H9 (cell line): ENCODE results near the gene COL18A1. TPM values are rescaled to one million over a fixed set of nuclear protein-coding genes. Genes with fewer than 3 reads are reported as not detected.

Source experiments
- DNase-seq: peaks from one replicate; pipeline ENCODE4 v3.0.0-alpha.2; 2017
- H2AFZ ChIP-seq: one replicate; pipeline ENCODE4 v1.6.1; 2013; ENCODE audit warnings: mild to moderate bottlenecking, low read length, control low read depth, moderate library complexity
- H2AK5ac ChIP-seq: 2 replicates; pipeline ENCODE4 v1.6.1; 2013; ENCODE audit warnings: low read length, control low read depth, mixed read lengths; ENCODE audit not compliant: insufficient read length
- H2BK120ac ChIP-seq: one replicate; pipeline ENCODE4 v1.6.1; 2013; ENCODE audit warnings: low read depth, mild to moderate bottlenecking, low read length, control low read depth, inconsistent platforms; ENCODE audit not compliant: poor library complexity, severe bottlenecking
- H2BK12ac ChIP-seq: 2 replicates; pipeline ENCODE4 v1.6.1; 2013; ENCODE audit warnings: low read length, control low read depth, mixed read lengths, low read depth; ENCODE audit not compliant: insufficient read length
- H2BK15ac ChIP-seq: 2 replicates; pipeline ENCODE4 v1.6.1; 2013; ENCODE audit warnings: low read depth, low read length, control low read depth
- H2BK20ac ChIP-seq: one replicate; pipeline ENCODE4 v1.6.1; 2013; ENCODE audit warnings: low read depth, mild to moderate bottlenecking, low read length, control low read depth, inconsistent platforms; ENCODE audit not compliant: poor library complexity, severe bottlenecking
- H2BK5ac ChIP-seq: 2 replicates; pipeline ENCODE4 v1.6.1; 2013; ENCODE audit warnings: low read length, control low read depth, mixed read lengths; ENCODE audit not compliant: insufficient read length
- H3K14ac ChIP-seq: 2 replicates; pipeline ENCODE4 v1.6.1; 2013; ENCODE audit warnings: low read length, control low read depth; ENCODE audit not compliant: insufficient read depth
- H3K18ac ChIP-seq: 2 replicates; pipeline ENCODE4 v1.6.1; 2013; ENCODE audit warnings: low read depth, mild to moderate bottlenecking, mixed read lengths, low read length, control low read depth; ENCODE audit not compliant: insufficient read length
- H3K23ac ChIP-seq: 2 replicates; pipeline ENCODE4 v1.6.1; 2013; ENCODE audit warnings: low read length, control low read depth, mixed read lengths, low read depth; ENCODE audit not compliant: insufficient read length
- H3K23me2 ChIP-seq: 2 replicates; pipeline ENCODE4 v1.6.1; 2013; ENCODE audit warnings: low read depth, mild to moderate bottlenecking, mixed read lengths, low read length, control low read depth; ENCODE audit not compliant: insufficient read length, poor library complexity, severe bottlenecking
- H3K27ac ChIP-seq: 2 replicates; pipeline ENCODE4 v1.5.1; 2013; ENCODE audit warnings: low read length, control low read depth, mixed read lengths, low read depth; ENCODE audit not compliant: insufficient read length
- H3K27me3 ChIP-seq: 2 replicates; pipeline ENCODE4 v1.6.1; 2013; ENCODE audit warnings: low read length, control low read depth, inconsistent platforms; ENCODE audit not compliant: insufficient read depth
- H3K4ac ChIP-seq: 2 replicates; pipeline ENCODE4 v1.6.1; 2013; ENCODE audit warnings: low read depth, mild to moderate bottlenecking, control low read depth, inconsistent platforms, low read length, moderate library complexity
- H3K4me1 ChIP-seq: 2 replicates; pipeline ENCODE4 v1.6.1; 2013; ENCODE audit warnings: low read length, control low read depth, inconsistent platforms; ENCODE audit not compliant: insufficient read depth
- H3K4me2 ChIP-seq: 2 replicates; pipeline ENCODE4 v1.6.1; 2013; ENCODE audit warnings: low read length, control low read depth, mixed read lengths; ENCODE audit not compliant: insufficient read length, insufficient read depth
- H3K56ac ChIP-seq: 2 replicates; pipeline ENCODE4 v1.6.1; 2013; ENCODE audit warnings: low read depth, mild to moderate bottlenecking, mixed read lengths, low read length, control low read depth; ENCODE audit not compliant: insufficient read length
- H3K79me1 ChIP-seq: 2 replicates; pipeline ENCODE4 v1.6.1; 2013; ENCODE audit warnings: low read depth, mild to moderate bottlenecking, moderate library complexity, low read length, control low read depth, inconsistent platforms; ENCODE audit not compliant: insufficient read depth, poor library complexity, severe bottlenecking
- H3K79me2 ChIP-seq: 2 replicates; pipeline ENCODE4 v1.6.1; 2013; ENCODE audit warnings: low read length, control low read depth, inconsistent platforms; ENCODE audit not compliant: insufficient read depth
- H3K9ac ChIP-seq: 2 replicates; pipeline ENCODE4 v1.6.1; 2013; ENCODE audit warnings: low read length, control low read depth, mixed read lengths; ENCODE audit not compliant: insufficient read length; ENCODE audit errors: extremely low read depth
- H3K9me3 ChIP-seq: one replicate; pipeline ENCODE4 v1.6.1; 2013; ENCODE audit warnings: low read depth, low read length, inconsistent platforms; ENCODE audit not compliant: control insufficient read depth
- H3T11ph ChIP-seq: one replicate; pipeline ENCODE4 v1.6.1; 2013; ENCODE audit warnings: mild to moderate bottlenecking, low read length, control low read depth, inconsistent platforms
- H4K20me1 ChIP-seq: one replicate; pipeline ENCODE4 v1.6.1; 2013; ENCODE audit not compliant: control insufficient read depth, insufficient read length, insufficient read depth
- H4K5ac ChIP-seq: 2 replicates; pipeline ENCODE4 v1.6.1; 2013; ENCODE audit warnings: low read depth, mild to moderate bottlenecking, mixed read lengths, low read length, control low read depth; ENCODE audit not compliant: insufficient read length
- H4K8ac ChIP-seq: replicated peaks from 2 replicates; pipeline ENCODE4 v1.6.1; 2013; ENCODE audit warnings: low read length, control low read depth, mixed read lengths, low read depth; ENCODE audit not compliant: insufficient read length
- H4K91ac ChIP-seq: 2 replicates; pipeline ENCODE4 v1.6.1; 2013; ENCODE audit warnings: low read depth, mild to moderate bottlenecking, moderate library complexity, mixed read lengths, low read length, control low read depth; ENCODE audit not compliant: insufficient read length
- H3K27ac Mint-ChIP-seq, 3 experiments: 2 replicates in 2 of 3; 3 replicates in 1 of 3; pipeline ENCODE4 v1.8.0; 2020 to 2021; ENCODE audit warnings: mixed read lengths in 3 of 3, mild to moderate bottlenecking in 1 of 3, moderate library complexity in 1 of 3
- H3K27me3 Mint-ChIP-seq: 2 replicates; pipeline ENCODE4 v1.8.0; 2021; ENCODE audit warnings: low read depth, mild to moderate bottlenecking, moderate library complexity, mixed read lengths
- H3K36me3 Mint-ChIP-seq, 3 experiments: 2 replicates in 2 of 3; 3 replicates in 1 of 3; pipeline ENCODE4 v1.8.0; 2020 to 2021; ENCODE audit warnings: low read depth in 3 of 3, mixed read lengths in 3 of 3; ENCODE audit not compliant: insufficient read depth in 1 of 3
- H3K4me1 Mint-ChIP-seq, 2 experiments: 2 replicates each; pipeline ENCODE4 v1.8.0; 2020; ENCODE audit warnings: mixed read lengths in 2 of 2
- H3K4me3 Mint-ChIP-seq, 2 experiments: 2 replicates in 1 of 2; 3 replicates in 1 of 2; pipeline ENCODE4 v1.8.0; 2020 to 2021; ENCODE audit warnings: mild to moderate bottlenecking in 2 of 2, mixed read lengths in 2 of 2, moderate library complexity in 1 of 2
- H3K9me3 Mint-ChIP-seq, 2 experiments: 2 replicates in 1 of 2; 3 replicates in 1 of 2; pipeline ENCODE4 v1.8.0; 2020; ENCODE audit warnings: mild to moderate bottlenecking in 2 of 2, mixed read lengths in 2 of 2, moderate library complexity in 1 of 2
- WGBS: extraction: QIAGEN DNeasy Blood & Tissue Kit; methylation state at CpG from one replicate; pipeline ENCODE4 v1.1.7; 2013; ENCODE audit warnings: missing lambda C conversion rate, low lambda C conversion rate, mixed read lengths; ENCODE audit not compliant: insufficient read length; ENCODE audit errors: extremely low coverage; 5-methylcytosine and 5-hydroxymethylcytosine counted together
- total RNA-seq: library from RNA; stranded (reverse); gene quantifications from 2 replicates; pipeline ENCODE4 v1.2.1, GENCODE V29; 2021
- TF ChIP-seq, protein P1 (sequence below): fragments of 200-600 bp; sonication (generic); conservative IDR thresholded peaks from 3 replicates; pipeline ENCODE4 v1.8.0; 2021; ENCODE audit warnings: antibody characterized with exemption, mild to moderate bottlenecking

COL18A1 gene
- total RNA-seq, 1 experiment from 2014 or later, result 232 TPM

DNA sequence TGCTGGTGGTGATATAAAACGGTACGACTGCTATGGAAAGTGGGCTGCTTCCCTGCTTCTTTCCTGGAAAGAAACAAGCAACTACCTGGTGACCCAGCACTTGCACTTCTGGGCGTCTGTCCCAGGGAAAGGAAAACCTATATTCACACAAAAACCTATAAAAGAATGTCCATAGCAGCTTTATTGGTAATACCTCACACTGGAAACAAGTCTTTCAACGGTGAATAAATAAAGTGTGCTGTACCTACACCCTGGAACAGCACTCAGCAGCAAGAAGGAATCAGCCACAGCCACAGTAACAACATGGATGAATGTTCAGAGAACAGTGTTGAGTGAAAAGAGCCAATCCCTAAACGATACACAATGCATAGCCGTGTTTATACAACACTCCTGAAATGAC is 117.4 kb downstream of the COL18A1 start:
- Histone ChIP-seq H3K56ac (no peak overlapping the region), H4K20me1 (no peaks in the 10 kb centered on the region), H3K14ac (no peak overlapping the region), H3K4me1 (no peaks in the 10 kb centered on the region), H3K27ac (no peak overlapping the region), H4K8ac (no peak overlapping the region), H4K91ac (no peak overlapping the region), H2BK20ac (no peak overlapping the region), H3K9ac (no peak overlapping the region), H3T11ph (no peak overlapping the region), H2BK15ac (no peak overlapping the region), H2BK12ac (no peak overlapping the region), H3K9me3 (peaks cover 3% of the 10 kb centered on the region), H3K27me3 (no peaks in the 10 kb centered on the region), H3K4me2 (no peak overlapping the region), H3K18ac (no peak overlapping the region), H3K79me2 (no peaks in the 10 kb centered on the region), H2BK5ac (no peak overlapping the region), H3K23ac (no peak overlapping the region), H3K79me1 (no peaks in the 10 kb centered on the region), H4K5ac (no peak overlapping the region), H2BK120ac (no peak overlapping the region), H3K23me2 (no peaks in the 10 kb centered on the region), H2AK5ac (no peak overlapping the region), H2AFZ (no peak overlapping the region), H3K4ac (no peak overlapping the region)
- TF ChIP-seq, protein P1, sequence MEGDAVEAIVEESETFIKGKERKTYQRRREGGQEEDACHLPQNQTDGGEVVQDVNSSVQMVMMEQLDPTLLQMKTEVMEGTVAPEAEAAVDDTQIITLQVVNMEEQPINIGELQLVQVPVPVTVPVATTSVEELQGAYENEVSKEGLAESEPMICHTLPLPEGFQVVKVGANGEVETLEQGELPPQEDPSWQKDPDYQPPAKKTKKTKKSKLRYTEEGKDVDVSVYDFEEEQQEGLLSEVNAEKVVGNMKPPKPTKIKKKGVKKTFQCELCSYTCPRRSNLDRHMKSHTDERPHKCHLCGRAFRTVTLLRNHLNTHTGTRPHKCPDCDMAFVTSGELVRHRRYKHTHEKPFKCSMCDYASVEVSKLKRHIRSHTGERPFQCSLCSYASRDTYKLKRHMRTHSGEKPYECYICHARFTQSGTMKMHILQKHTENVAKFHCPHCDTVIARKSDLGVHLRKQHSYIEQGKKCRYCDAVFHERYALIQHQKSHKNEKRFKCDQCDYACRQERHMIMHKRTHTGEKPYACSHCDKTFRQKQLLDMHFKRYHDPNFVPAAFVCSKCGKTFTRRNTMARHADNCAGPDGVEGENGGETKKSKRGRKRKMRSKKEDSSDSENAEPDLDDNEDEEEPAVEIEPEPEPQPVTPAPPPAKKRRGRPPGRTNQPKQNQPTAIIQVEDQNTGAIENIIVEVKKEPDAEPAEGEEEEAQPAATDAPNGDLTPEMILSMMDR, result no peak
- no CpG with 5 or more reads among the region's 6 CpGs for WGBS
- Mint-ChIP-seq H3K27ac (no peak overlapping the region), H3K27me3 (peaks cover 11% of the 10 kb centered on the region), H3K4me3 (no peak overlapping the region), H3K4me1 (no peaks in the 10 kb centered on the region; a peak in 1 of 4 replicates), H3K36me3 (peaks cover 63 to 75% (median 65%) of the 10 kb centered on the region in 3 experiments), H3K9me3 (peaks cover 46 to 52% of the 10 kb centered on the region in 2 experiments)
- DNase-seq, result no peak
